Measurements from ENCODE around the gene NTN1.
"Not testable (repeated sequence)": the region's sequence is repeated elsewhere in the genome, so short reads cannot be mapped to it uniquely, and the experiment has no call there.

The NTN1 gene

DNA sequence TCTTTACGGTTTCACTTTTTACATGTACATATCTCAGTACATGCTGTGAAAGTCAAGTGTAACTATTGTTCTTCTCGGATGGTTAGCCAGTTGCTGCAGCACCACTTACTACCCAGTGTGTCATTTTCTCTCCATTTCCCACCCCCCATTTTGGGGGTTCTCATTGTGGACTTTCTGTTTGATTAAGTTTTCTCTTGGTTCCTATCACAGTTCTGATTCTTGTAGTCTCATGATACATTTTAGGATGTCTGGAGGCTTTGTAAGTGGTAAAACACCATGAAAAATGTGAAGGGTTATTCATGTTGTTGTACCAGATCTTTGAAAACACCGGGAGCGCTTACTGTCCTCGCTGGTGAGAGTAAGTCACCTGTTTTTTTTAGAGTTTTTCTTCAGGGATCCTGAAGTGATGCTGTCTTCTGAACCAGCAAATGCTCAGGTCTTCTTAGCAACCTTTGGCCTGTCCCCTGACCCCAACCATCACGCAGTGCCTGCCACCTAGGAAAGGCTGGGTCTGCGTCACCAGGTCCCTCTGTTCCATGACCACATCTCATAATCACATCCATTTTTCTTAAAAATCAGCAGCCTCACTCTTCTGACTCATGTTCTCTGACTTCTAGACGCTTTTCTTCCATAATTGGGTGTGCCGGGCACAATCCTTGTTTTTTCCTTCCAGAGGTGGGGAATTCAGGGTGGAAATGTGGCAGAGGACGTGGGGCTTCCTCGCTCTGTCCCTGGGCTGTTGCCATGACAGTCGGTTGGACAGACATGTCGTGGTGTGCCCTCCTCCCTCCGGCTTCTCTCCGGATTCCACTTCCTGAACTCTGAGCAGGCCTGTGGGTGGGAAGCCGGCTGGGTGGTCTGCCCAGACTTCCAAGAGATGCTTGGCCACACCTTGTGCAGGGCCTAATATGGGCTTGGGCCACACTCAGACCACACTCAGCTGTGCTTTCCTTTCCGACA lies 102.6 kb downstream of the NTN1 start:
- no peak for DNase-seq (ENCODE audit: low read depth)

DNA sequence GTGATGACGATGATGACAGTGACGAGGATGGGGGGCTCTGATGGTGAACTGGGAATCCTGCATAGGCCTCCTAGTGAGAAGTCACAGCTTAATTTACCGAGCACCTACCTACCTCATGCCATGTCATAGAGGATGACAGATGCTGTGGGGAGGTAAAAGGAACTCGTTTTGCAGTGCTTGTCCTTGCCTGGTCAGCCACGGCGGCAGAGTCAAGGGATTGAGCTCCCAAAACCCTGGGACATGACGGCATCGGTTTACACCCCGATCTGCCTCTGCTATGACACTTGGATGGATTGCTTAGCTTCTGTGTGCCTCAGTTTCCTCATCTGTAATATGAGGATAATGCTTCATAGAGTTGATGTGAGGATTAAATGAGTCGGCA lies 103.2 kb downstream of the NTN1 start:
- DNase-seq (ENCODE audit: low read depth): no peak

DNA sequence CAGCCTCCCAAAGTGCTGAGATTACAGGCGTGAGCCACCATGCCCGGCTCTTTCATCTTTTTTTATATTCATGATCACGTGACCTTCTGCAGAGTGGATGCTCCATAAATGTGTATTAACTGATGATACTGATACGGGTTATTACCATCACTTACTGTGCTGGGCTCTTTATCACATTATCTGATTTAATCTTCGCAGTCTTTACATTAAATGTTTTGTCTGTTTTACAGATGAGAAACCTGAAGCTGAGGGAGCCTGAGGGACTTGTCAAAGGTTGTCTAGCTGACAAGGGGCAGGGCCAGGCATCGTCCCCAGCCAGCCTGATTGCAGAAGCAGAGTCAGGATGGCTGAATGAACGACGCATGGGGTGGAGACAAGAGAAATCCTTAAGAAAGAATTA lies 104.4 kb downstream of the NTN1 start:
- no peak for DNase-seq (ENCODE audit: low read depth)

DNA sequence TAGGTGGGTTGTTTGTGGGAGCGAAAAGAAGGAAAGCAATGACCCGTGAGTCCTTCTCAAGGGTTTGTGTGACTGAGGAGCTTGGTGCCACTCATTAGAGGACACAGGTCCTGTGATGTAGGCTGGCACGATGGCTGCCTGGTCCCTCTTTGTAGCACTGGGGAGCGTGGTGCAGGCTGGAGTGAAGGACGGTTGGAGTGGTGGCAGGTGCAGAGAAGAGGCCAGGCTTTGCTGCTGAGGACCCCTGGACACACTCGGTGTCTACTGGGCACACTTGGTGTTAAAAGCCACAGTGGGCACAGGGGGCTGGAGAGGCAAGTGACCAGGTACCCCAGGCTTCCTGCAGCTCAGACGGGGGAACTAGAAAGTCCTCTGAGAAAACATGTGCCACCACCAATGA lies 106.0 kb downstream of the NTN1 start:
- DNase-seq (ENCODE audit: low read depth): no peak

DNA sequence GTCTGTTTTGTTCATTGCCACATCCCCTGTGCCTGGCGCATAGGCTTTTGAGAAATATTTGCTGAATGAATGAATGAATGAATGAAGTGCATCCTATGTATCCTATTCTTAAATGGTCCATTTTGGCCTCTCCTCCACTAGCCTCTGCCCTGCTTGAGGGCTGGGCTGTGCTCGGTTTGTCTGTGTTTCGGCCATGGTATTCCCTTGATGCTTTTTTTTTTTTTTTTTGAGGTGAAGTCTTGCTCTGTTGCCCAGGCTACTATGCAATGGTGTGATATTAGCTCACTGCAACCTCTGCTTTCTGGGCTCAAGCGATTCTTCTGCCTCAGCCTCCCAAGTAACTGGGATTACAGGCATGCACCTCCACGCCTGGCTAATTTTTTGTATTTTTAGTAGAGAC lies 110.1 kb downstream of the NTN1 start:
- no peak for DNase-seq (ENCODE audit: low read depth)

DNA sequence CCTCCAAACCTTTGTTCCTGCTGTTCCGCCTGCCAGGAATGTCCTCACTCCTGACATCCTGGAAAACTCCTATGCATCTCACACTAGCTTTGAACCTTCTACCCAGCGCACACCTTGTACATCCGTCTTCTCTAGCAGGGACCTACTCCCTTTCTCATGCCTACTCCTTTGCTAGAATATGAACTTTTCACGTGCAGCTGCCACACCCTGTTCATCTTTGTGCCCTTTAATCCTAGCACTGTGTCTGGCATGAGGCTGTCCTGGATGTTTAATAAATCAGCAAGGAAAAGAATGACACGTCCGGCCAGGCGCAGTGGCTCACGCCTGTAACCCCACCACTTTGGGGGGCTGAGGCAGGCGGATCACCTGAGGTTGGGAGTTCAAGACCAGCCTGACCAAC lies 111.0 kb downstream of the NTN1 start:
- DNase-seq (ENCODE audit: low read depth): no peak

DNA sequence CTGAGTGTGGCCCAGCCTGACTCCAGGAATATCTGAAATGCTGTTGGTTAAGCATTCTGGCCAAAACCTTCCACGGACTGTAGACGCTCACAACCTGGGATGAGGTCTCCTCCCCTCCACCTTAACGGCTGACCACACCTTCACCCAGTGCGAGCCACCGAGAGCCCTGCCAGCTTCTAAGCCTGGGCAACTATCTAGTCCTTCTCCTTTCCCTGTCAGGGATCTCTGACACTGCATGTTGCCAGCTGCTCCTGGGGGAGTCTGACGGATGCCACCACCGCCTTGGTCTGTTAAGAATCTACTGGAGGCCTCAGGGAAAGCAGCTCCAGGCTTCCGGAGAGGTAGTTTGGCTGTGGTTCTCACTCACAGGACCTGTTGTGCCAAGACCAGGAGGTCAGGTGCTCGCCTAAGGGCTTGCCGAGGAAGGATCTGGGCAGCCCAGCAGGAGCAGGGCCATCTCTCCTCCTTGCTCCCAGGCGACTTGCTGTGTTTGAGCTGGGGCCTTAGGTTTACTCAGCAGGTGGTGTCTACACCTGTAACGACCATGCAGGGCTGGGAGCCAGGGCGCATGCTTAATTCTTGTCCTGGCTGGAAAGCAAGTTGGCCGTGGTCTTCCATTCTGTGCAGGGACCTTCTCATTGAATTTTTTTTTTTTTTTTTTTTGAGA lies 111.8 kb downstream of the NTN1 start:
- no peak for DNase-seq (ENCODE audit: low read depth)

DNA sequence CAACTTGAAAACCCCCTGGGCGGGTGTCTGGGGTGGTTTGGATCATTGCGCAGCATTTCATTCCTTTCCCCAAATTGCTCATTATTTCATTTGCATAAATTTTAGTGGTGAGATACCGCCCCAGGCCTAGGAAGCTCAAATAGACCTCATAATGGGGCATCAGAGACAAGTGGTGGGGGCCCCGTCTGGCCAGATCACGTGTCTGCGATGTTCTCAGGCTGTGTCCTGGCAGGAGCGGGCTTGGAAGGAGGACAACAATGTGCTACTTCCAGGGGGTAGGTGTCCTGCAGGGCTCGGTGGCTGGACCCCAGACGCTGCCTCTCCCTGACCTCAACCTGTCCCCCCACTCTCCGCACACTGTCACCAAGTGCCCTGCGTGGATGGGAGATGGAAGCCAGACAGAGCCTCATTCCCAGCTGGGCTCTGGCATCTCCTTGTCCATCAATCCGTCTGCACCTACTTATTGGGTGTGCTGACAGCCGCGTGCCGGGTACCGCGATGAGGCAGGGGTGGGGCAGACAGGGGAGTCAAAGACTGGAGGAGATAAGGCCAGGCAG lies 116.9 kb downstream of the NTN1 start:
- no peak for DNase-seq (ENCODE audit: low read depth)

DNA sequence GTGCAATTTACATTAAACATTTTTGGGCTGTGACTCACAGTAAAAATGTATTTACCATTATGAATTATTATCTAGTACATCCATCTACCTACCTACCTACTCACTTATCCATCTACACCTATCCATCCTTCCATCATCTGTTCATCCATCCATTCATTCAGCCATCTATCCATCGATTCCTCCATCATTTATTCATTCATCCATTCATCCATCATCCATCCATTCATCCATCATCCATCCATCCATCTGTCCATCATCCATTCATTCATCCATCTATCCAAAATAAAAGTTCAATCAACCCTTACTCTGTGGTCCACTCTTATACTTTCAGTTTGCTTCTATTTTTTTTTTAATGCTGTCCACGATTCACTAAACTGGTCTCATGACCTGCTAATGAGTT lies 118.4 kb downstream of the NTN1 start:
- DNase-seq (ENCODE audit: low read depth): no peak

DNA sequence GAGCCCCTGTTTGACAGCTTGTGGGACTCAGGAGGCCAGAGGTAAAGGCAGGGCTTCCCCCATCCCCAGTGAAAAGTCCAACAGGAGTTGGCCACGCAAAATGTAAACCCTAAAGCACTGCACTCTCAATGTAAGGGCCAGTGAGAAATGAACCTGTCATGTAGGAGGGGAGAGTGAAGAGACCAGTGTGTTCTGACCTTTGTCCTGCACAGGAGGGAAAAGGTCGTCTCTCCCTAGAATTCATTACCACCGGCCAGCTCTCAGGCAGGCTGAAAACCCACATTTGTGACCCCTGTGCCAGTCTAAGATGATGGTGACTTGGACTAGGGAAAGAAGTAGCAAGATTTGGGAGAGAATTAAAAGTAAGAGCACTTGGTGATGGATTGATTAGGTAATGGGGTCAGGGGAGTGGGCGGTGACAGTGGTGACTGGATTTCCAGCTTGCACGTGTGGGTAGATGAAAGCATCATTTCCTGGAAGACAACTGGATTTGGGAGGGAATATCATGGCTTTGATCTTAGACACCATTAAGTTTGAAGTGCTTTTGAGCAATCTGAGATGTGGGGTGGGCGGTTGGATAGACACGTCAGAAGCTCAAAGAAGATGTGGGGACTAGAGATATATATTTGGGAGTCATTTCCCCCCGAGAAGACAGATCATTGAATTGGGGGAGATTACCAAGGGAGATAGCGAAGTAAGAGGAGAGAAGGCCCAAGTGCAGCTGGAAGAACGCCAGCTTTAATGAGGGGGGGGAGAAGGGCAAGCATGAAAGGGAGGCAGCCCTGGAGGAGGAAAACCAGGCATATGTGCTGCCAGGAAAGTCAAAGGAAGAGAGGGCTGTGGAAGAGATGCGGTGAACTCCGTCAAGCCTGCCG lies 119.5 kb downstream of the NTN1 start:
- no peak for DNase-seq (ENCODE audit: low read depth)

DNA sequence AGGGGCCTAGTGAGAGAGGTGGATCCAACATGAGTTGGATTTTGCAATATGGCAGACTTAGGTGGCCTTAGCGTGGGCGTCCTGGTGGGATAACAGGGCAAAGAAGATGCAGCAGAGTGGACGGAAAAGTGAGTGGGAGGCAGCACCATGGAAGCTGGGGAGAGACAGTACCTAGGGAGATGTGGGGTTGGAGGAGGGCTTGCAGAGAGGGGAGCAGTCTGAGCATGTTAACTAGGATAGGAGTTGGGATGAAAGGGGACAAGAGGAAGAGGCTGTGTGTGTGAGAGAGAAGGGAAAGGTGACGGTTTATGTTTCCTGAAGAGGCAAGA lies 120.1 kb downstream of the NTN1 start:
- DNase-seq (ENCODE audit: low read depth): no peak

DNA sequence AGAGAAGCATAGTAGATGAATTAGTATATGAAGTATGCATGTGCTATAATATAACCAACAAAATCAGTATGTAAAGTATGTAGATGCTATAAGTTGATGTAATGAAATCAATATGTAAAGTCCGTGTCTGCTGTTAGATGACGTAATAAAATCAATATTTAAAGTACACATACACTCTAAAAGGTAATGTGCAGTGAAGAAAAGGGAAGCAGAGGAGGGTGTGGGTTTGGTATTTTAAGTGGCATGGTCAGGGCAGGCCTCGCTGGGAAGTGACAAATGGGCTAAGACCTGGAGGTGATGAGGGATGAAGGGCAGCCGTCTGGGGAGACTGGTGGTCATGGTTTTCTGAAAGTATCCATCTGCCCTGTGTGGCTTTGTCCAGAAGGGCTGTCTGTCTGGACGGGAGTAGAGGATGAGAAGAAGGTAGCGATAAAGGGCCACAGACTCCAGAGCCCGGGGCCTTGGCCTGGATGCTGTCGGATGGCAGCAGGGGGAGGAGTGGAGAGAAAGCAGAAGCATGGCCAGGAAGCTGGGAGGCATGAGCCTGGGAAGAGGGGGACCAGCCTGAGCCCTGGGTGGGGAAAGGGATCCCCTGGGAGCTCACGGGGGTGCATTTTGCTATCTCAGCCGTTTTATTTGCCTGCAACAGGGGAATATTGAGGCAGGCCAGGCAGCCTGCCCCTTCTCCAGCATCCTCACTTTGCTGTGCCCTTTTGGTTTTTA lies 121.6 kb downstream of the NTN1 start:
- no peak for DNase-seq (ENCODE audit: low read depth)

DNA sequence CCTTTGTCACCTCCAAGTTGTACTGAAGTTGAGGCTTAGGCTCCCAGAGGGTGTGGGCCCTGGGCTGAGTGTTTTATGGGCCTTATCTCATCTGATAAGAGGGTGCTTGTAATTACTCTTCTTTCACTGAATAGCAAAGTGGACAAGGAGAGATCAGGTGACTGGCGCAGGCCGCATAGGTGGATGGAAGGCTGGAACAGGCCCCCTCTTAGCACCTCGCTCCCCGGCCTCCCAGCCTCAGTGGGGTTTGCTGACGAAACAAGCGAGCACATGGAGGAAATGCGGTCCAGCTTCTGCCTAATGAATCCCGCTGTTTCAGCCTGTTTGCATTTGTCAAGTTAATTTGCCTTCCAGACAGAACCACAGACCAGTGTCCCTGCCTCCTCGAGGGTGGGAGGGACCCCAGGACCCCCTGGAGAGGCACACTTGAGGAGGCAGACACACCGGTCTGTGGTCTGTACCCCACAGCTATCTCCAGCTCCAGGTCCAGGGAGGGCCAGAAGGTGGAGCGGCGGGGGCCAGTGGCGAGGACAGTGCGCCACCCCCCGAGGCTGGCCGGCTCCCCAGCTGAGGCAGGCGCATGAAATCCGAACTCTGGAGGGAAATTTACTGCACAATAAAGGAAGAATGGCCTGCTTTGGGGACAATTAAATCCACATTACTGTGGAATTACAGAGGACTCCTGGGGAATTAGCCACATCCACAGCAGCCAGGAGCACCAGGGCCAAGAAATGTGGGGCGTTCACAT lies 123.4 kb downstream of the NTN1 start:
- no peak for DNase-seq (ENCODE audit: low read depth)

DNA sequence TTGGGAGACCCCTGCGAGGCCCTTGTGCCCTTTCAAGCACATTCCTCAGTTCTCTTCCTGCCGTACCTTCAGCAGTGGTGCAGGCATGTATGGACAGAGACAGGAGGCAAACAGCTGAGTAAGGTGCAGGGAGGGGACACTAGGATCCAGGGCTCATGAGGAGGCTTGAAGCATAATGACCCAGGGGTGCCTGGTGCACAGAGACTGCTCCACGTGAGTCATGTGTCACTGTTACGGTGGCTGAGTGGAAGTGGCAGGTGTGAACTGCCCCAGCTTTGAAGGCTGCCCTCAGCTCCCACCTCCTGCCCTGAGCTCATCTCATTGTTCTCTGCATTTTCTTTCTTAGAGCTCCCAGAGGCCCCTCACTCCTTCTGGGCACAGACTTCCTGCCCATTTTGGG lies 124.8 kb downstream of the NTN1 start:
- DNase-seq (ENCODE audit: low read depth): no peak

DNA sequence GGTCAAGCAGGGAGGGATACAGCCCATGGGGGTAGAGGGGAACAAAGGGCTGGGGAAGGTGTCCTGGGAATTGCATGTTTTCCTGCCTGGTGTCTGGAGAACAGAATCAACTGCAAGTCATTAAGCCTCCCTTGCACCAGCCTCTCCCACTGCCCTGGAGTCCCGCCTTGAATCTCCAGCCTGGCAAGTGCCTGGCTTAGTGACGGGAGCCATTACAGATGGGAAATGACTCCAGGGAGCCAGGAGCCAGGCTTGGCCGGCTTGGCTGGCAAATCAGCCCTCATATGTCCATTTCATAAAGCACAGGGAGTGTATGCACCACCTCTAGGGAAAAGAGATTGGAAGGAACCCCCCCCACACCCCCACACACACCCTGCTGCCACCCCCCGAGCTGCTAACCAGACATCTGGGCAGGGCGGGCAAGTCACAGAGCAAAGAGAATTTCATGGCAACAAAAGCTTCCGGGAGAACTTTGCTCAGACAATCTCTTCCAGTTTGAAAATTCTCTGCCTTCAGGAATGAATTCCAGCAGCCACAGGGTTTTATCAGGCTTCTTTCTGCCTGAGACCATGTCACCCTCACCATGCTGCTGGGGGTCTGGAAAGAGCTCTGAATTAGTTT lies 127.7 kb downstream of the NTN1 start:
- no peak for DNase-seq (ENCODE audit: low read depth)

DNA sequence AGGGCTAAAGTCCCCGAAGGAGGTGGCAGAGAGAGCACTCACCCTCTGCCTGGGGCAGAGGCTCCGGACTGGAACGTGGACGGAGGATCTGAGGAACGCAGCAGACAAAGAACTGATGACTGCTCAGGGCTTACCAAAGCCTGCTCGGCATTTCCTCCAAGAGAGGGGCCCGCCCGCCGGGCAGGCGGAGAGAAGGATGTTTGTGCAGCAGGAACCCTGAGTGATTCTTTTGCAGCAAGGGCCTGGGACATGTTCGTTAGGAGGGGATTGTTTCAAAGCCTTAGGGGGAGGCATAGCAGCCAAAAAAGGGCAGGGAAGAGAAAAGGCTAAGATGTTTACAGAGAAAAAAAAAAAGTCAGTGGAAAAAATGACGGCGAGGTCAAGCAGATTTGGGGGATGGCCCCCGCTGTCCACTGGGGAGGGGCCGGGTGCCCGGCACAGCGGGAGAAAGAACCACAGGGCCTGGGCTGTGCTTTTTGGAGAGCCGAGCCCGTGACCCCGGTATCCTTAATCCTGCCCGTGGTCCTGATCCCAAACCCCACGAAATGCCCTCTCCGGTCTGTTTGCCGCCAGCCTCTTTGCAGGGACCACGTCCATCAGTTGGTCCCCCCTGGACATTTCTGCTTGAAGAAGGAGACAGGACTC lies 129.3 kb downstream of the NTN1 start:
- no peak for DNase-seq (ENCODE audit: low read depth)

DNA sequence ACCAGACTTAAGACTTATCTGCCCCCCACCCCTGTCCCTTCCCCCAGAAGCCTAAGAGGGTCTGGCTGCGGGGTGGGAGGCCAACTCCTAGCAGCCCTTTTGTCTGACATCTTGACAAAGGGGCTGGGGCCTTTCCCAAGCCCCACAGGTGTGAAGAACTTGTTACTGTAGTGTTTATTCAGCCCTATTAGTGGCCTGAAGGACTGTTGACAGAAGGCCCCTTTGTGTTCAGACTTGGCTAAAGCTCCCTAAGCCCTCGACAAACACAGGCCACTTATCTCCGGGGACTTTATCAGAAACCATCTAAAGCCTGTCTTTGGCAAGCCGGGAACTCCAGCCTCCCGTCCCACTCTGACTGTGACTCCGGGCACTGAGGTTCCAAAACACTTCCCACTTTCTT lies 129.8 kb downstream of the NTN1 start:
- no peak for DNase-seq (ENCODE audit: low read depth)

DNA sequence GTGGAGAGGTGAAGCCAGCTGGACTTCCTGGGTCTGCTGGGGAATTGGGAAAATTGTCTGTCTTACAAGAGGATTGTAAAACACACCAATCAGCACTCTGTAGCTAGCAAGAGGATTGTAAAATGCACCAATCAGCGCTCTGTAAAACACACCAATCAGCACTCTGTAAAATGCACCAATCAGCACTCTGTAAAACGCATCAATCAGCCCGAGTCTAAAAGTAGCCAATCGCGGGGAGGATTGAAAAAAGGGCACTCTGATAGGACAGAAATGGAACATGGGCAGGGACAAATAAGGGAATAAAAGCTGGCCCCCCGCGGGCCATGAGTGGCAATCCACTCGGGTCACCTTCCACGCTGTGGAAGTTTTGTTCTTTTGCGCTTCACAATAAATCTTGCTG lies 130.4 kb downstream of the NTN1 start:
- DNase-seq (ENCODE audit: low read depth): not testable (repeated sequence)

DNA sequence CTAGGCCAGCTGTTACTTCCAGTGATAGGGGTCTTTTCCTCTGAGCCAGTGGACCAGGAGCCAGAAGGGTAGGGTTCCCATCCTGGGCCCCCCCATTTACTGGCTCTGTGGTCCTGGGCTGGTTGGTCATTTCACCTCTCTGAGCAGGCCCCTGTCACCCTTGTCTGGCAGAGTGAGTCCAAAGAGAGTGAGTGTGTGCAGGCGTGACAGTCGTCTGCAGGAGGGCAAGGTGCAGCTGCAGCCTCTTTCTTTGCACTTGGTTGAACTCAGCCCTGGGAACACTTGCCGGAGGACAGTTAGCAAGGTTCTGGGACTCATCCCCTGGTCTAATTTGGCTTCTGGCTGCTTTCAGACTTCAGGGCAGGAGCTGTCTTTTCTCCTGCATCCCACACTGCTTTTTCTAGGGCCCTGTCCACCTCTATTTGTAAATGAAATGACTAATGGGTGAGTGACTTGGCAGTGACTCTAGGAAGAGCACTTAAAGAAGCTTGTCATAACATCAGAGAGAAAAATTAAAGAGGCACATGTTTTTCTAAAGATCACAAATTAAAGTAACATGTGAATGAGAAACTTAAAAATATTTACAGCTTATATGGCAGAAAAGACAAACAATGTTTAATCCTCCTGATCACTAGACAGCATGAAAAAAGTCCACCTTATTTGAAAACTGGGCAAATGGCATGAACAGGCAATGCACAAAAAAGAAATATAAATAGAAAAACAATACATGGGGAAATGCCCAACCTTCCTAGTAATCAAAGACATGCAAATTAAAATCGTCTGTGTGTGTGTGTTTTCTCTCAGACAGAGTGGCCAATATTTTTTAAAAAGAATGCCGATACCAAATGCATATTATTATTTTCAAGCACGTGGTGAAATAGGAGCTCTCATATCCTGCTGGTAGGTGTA lies 137.5 kb downstream of the NTN1 start:
- no peak for DNase-seq (ENCODE audit: low read depth)

Data from fibroblast of gingiva (primary cell).